Subcutaneous adipose tissue (tissue), 4 donors: ENCODE results near the gene PPP1R27. TPM values are rescaled to one million over a fixed set of nuclear protein-coding genes. Genes with fewer than 3 reads are reported as not detected.

ENCODE experiments used
- total RNA-seq, 4 donors: library from RNA; depleted of rRNA; stranded (reverse); fragments of >200 nt; gene quantifications; one replicate each; pipeline ENCODE4 v1.1.0, GENCODE V29; 2016
- TF ChIP-seq, protein P1 (sequence below): fragments of 450-650 bp; IDR thresholded peaks from one replicate; pipeline ENCODE4 v1.5.1; 2016; ENCODE audit warnings: low read depth, mild to moderate bottlenecking, control low read depth, antibody characterized with exemption, moderate library complexity

Gene PPP1R27
- total RNA-seq, 4 donors from 2014 or later: not detected

DNA sequence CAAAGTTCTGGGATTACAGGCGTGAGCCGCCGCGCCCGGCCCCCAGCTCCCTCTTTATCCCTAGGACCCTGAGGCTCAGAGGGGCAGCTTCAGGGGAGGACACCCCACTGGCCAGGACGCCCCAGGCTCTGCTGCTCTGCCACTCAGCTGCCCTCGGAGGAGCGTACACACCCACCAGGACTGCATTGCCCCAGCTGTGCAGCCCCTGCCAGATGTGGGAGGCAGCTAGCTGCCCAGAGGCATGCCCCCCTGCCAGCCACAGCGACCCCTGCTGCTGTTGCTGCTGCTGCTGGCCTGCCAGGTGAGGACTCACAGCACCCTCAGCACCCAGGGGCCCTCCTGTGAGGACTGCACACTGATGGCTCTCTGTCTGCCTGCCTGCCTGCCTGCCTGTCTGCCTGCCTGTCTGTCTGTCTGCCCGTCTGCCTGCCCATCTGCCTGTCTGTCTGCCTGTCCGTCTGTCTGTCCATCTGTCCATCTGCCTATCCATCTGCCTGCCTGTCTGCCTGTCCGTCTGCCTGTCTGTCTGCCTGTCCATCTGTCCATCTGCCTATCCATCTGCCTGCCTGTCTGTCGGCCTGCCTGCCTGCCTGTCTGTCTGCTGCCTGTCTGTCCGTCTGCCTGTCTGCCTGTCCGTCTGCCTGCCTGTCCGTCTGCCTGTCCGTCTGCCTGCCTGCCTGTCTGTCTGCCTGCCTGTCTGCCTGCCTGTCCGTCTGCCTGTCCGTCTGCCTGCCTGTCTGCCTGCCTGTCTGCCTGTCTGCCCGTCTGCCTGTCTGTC is 25.9 kb downstream of the PPP1R27 start:
- TF ChIP-seq, protein P1, sequence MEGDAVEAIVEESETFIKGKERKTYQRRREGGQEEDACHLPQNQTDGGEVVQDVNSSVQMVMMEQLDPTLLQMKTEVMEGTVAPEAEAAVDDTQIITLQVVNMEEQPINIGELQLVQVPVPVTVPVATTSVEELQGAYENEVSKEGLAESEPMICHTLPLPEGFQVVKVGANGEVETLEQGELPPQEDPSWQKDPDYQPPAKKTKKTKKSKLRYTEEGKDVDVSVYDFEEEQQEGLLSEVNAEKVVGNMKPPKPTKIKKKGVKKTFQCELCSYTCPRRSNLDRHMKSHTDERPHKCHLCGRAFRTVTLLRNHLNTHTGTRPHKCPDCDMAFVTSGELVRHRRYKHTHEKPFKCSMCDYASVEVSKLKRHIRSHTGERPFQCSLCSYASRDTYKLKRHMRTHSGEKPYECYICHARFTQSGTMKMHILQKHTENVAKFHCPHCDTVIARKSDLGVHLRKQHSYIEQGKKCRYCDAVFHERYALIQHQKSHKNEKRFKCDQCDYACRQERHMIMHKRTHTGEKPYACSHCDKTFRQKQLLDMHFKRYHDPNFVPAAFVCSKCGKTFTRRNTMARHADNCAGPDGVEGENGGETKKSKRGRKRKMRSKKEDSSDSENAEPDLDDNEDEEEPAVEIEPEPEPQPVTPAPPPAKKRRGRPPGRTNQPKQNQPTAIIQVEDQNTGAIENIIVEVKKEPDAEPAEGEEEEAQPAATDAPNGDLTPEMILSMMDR: no peak

DNA sequence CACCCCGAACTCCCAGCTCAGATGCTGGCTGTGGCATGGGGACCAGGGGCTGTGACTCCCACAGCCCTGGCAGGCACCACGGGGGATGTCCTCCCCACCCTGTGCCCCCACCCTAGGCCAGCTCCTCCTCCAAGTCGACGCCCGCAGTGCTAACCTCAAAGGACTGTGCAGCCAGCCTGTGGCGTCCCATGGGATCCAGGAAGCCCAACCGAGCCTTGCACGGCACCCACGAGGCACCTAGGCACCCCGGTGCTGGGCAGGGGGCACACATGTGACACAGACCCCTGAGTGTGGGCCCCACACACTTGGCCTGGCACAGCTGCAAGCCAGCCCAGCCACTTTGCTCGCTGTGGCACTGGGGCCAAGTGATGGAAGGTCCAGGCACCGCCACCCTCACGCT is 27.0 kb downstream of the PPP1R27 start:
- TF ChIP-seq, protein P1: no peak

DNA sequence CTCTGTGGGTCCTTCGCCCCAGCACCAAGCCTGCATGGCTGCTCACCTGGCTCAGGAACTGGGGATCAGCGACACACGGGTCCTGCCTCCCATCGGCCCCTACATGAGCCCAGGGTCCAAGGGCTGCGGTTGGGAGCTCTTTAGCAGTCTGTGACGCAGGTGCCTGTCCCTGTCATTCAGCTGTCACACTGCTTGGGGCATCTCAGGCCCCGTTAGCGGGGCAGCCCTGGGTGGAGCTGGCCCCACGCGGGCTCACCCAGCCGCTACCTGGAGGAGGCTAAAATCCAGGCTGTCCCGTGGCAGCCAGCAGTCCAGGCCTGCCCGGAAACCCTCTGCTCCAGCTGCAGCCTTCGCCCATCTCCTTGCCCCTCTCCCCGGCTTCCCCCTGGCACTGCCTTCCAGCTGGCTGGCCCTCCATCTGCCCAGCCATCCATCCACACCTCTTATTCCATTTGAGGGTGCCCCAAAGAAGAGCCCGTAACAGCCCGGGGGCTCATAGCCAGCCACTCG is 27.6 kb downstream of the PPP1R27 start:
- TF ChIP-seq, protein P1: no peak

DNA sequence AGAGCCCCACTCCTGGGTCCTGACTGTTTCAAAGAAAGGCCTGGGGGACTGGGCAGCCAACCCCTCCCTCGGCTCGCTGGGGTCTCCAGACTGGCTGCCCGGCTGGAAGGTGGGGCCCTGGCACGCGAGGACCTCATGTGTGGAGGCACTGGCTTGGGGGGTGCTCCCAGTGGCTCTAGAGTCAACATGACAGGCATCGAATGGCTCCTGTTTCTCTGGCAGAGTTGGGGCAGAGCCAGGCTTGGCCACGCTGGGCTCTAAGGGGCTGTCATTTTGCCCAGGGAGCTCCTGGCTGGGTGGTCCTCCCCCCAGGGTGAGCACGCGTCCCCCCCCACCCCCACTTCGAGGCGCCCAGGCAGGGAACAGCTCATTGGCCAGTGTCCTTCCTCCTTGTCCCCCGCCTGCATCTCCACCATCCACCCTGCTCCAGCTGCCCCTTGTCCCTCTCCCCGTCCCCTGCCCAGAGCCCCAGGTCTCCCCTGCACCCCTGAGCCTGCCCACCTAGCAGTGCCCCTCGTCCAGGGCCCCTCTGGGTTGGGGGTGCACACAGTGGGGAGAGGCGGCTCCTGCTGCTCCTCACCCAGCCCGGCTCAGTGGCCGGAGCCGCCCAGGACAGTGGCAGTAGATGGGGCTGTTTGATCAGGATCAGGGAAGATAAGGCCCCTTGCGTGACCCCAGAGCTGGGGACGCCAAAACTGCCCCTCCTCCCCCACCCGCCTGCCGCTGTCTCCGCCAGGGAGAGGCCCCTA is 28.2 kb downstream of the PPP1R27 start:
- TF ChIP-seq, protein P1: no peak

DNA sequence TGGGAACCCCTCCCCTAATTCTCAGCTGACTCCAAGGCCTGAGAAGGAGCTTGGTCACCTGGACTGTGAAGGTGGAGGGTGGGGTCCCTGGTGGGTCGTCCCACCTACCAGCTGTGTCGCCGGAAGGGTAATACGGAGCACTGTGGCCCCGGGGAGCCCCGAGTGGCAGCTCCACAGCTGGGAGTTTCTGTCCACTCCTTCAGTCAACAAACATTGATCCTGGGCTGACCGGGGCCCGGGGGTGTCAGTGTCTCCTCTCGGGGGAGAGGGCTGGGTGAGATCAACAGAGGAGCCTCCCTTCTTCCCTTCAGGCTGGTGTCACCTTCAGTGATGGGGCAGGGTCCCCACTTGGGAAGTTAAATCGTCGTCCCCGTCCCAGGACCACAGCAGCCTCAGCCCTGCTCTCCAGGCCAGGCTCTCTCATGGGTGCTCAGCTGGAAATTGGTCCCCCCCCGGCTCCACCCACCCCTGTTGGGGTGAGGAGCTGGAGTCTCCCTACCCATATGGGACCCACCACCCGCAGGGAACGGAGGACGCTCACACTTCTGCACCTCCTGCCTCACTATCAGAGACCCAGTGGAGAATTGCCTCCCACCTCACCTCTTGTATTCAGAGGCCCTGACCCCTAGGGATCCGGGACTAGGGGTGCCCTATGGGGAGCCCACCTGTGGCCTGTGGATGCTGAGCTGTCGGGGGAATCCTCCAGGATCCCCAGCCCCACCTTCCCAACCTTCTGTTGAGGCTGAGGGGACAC is 29.0 kb downstream of the PPP1R27 start:
- TF ChIP-seq, protein P1: no peak

DNA sequence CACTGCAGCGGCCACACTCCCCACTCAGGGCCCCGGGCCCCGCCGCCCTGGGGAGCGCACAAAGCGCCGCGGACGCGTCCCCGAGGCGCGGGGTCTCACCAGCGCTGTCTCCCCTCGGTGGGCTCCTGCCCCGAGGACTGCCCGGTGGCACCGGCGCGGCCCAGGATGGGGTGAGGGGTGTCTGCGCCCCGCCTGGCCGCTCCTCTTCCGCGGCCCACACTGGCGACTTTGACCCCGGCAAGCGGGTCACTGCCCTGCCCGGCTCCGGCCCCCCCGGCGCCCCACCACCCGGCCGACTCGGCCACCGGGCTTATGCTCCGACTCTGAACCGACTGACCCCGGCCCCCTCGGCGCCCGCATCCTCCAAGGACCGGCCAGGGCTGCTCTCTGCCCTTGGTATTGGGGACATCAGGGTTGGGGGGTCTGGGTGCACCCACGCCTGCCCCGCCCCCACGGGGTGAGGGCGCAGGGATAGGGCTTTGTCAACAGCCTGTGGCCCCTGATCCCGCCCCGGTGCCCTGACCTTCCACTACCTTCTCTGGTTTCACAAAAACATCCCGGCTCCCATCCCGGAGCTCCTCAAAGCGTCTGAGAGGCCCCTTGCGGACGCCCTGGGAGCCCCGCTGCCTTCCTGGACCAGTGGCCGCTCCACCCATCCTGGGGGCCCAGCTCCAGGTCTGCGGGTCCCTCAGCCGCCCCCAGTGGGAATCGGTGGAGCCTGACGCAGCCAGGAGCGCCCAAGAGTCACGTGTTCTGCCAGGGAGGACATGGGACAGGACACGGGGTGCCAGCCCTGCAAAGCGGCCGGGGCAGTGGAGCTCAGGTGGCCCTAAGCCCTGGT is 30.1 kb downstream of the PPP1R27 start:
- TF ChIP-seq, protein P1: no peak
